ENCODE measurements around the gene ASPG.

GRCh38 chr14:104116756-104117340, 31.3 kb downstream of the ASPG start:
- TF ChIP-seq TAF1 (IDR thresholded peaks at IDR 0.05; ENCODE audit: borderline replicate concordance, insufficient read depth, low read length) (no peak), SIN3A (IDR thresholded peaks at IDR 0.05; ENCODE audit: borderline replicate concordance, insufficient read depth, low read length) (no peak), POLR2AphosphoS5 (IDR thresholded peaks at IDR 0.05; ENCODE audit: low read depth, low read length) (no peak), FOXP2 (optimal IDR thresholded peaks at IDR 0.05; ENCODE audit: borderline replicate concordance, extremely low read depth, extremely low read length, insufficient read depth) (no peak)
- TF ChIP-seq, protein P1, sequence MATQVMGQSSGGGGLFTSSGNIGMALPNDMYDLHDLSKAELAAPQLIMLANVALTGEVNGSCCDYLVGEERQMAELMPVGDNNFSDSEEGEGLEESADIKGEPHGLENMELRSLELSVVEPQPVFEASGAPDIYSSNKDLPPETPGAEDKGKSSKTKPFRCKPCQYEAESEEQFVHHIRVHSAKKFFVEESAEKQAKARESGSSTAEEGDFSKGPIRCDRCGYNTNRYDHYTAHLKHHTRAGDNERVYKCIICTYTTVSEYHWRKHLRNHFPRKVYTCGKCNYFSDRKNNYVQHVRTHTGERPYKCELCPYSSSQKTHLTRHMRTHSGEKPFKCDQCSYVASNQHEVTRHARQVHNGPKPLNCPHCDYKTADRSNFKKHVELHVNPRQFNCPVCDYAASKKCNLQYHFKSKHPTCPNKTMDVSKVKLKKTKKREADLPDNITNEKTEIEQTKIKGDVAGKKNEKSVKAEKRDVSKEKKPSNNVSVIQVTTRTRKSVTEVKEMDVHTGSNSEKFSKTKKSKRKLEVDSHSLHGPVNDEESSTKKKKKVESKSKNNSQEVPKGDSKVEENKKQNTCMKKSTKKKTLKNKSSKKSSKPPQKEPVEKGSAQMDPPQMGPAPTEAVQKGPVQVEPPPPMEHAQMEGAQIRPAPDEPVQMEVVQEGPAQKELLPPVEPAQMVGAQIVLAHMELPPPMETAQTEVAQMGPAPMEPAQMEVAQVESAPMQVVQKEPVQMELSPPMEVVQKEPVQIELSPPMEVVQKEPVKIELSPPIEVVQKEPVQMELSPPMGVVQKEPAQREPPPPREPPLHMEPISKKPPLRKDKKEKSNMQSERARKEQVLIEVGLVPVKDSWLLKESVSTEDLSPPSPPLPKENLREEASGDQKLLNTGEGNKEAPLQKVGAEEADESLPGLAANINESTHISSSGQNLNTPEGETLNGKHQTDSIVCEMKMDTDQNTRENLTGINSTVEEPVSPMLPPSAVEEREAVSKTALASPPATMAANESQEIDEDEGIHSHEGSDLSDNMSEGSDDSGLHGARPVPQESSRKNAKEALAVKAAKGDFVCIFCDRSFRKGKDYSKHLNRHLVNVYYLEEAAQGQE (IDR thresholded peaks at IDR 0.05; ENCODE audit: insufficient read depth in 1 of 2, low read depth in 2 of 2, low read length in 2 of 2), result no peak

All from PFSK-1 (cell line).